HG03460 (cell line): ENCODE results near the gene SLC48A1.

Source experiments
- ATAC-seq: cut with Tn5 transposase; IDR thresholded peaks from one replicate; pipeline ENCODE4 v1.9.1; 2021; ENCODE audit not compliant: unreplicated experiment

SLC48A1 gene

GRCh38 chr12:47757840-47758583, 15.0 kb upstream of the SLC48A1 start:
- no peak for ATAC-seq

- no peak for ATAC-seq
These were observed 14.5 kb upstream of the SLC48A1 start for GRCh38 chr12:47758584-47758833.

- ATAC-seq = peak; percentile 47
These were observed 14.0 kb upstream of the SLC48A1 start, which contains the start of gene RAPGEF3 for GRCh38 chr12:47758834-47759690. Gene RAPGEF3, minus strand, starts transcription at chr12:47758880. Its CDS starts 324 bp downstream, at chr12:47758556.

GRCh38 chr12:47762850-47763465, 10.1 kb upstream of the SLC48A1 start:
- ATAC-seq = no peak

- no peak for ATAC-seq
These were observed 9.3 kb upstream of the SLC48A1 start for GRCh38 chr12:47763481-47764346.

GRCh38 chr12:47766502-47767215, 6.4 kb upstream of the SLC48A1 start:
- no peak for ATAC-seq

GRCh38 chr12:47767216-47767724, 5.8 kb upstream of the SLC48A1 start:
- no peak for ATAC-seq

- no peak for ATAC-seq
These were observed 4.7 kb upstream of the SLC48A1 start for GRCh38 chr12:47768323-47768811.

GRCh38 chr12:47769234-47770085, 3.6 kb upstream of the SLC48A1 start:
- ATAC-seq = no peak

- ATAC-seq = no peak
These were observed 2.8 kb upstream of the SLC48A1 start for GRCh38 chr12:47770086-47770726.

- ATAC-seq = no peak
These were observed 1.7 kb upstream of the SLC48A1 start for GRCh38 chr12:47771304-47771703.

GRCh38 chr12:47772094-47772660, 861 bp upstream of the SLC48A1 start:
- ATAC-seq = no peak

GRCh38 chr12:47772738-47773061, 338 bp upstream of the SLC48A1 start:
- ATAC-seq = no peak

- ATAC-seq = no peak
These were observed 981 bp downstream of the SLC48A1 start for GRCh38 chr12:47773858-47774580.

GRCh38 chr12:47774663-47775062, 1.6 kb downstream of the SLC48A1 start:
- ATAC-seq = no peak

GRCh38 chr12:47775100-47775911, 2.3 kb downstream of the SLC48A1 start:
- ATAC-seq = no peak
